Thyroid gland (tissue), 4 donors: ENCODE measurements around the gene PRRC1.

Experiments
- POLR2A ChIP-seq, 2 donors: fragments of 450-650 bp; IDR thresholded peaks; one replicate each; pipeline ENCODE4 v1.6.1; 2017; ENCODE audit warnings: antibody characterized with exemption in 2 of 2, mild to moderate bottlenecking in 2 of 2, moderate library complexity in 1 of 2
- TF ChIP-seq, protein P1 (sequence below), 6 experiments: fragments of 200-600 bp in 3 of 6; fragments of 450-650 bp in 3 of 6; sonication (generic) in 3 of 6; IDR thresholded peaks; one replicate each; pipeline ENCODE4 v1.5.1; 2016 to 2019; ENCODE audit warnings: antibody characterized with exemption in 6 of 6, mild to moderate bottlenecking in 2 of 6, inconsistent platforms in 1 of 6, moderate library complexity in 1 of 6

DNA sequence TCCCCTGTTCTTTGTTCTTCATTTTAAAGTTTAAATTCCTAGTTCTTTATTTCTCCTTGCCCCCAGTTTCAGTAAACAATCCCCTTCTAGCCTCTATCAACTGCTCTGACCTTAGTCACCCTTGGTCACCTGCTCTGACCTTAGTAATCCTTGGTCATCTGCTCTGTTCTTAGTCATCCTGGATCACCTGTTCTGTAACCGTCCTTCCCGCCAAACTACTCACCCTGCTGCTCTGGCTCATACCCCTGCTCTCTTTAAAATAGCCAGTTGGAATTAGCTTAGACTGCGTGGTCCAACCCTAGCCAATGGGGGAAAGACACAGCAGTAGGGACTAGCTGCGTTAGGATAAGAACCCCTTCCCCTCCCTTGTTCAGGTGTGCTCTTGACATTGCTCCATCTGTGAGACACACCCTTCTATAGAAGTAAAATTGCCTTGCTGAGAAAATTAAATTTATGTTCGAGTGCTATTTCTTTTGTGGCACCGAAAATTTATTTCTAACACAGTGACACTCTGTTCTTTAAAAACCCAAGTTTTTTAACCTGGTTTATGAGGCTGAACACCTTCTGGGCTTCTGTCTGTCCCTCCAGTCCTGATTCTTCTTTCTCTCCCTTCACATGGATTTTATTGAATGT, 3.8 kb downstream of the PRRC1 start:
- TF ChIP-seq, protein P1, sequence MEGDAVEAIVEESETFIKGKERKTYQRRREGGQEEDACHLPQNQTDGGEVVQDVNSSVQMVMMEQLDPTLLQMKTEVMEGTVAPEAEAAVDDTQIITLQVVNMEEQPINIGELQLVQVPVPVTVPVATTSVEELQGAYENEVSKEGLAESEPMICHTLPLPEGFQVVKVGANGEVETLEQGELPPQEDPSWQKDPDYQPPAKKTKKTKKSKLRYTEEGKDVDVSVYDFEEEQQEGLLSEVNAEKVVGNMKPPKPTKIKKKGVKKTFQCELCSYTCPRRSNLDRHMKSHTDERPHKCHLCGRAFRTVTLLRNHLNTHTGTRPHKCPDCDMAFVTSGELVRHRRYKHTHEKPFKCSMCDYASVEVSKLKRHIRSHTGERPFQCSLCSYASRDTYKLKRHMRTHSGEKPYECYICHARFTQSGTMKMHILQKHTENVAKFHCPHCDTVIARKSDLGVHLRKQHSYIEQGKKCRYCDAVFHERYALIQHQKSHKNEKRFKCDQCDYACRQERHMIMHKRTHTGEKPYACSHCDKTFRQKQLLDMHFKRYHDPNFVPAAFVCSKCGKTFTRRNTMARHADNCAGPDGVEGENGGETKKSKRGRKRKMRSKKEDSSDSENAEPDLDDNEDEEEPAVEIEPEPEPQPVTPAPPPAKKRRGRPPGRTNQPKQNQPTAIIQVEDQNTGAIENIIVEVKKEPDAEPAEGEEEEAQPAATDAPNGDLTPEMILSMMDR (IDR thresholded peaks at IDR 0.05), result no peak
- no peak for TF ChIP-seq POLR2A (IDR thresholded peaks at IDR 0.05)
